ENCODE data around the gene ARHGEF3. TPM values are rescaled to one million over a fixed set of nuclear protein-coding genes. Genes with fewer than 3 reads are reported as not detected.

Gene ARHGEF3
- total RNA-seq, 1 experiment from 2014 or later: 4.4 TPM

GRCh38 chr3:56795829-56796185 lies 5.9 kb downstream of the ARHGEF3 start:
- H3K4me3 Mint-ChIP-seq: no peak overlapping the region
- Histone ChIP-seq H3K23ac (ENCODE audit: insufficient read length, low read depth, low read length) (no peak overlapping the region), H4K91ac (ENCODE audit: insufficient read length, low read depth, low read length) (no peak overlapping the region), H4K20me1 (ENCODE audit: control insufficient read depth, insufficient read depth, insufficient read length) (no peaks in the 10 kb centered on the region), H3K18ac (ENCODE audit: insufficient read length, low read depth, low read length) (no peak overlapping the region), H4K5ac (ENCODE audit: insufficient read length, low read depth, low read length) (no peak overlapping the region), H4K8ac (replicated peaks; ENCODE audit: insufficient read length, low read depth, low read length) (no peak overlapping the region), H3K79me1 (ENCODE audit: insufficient read depth, low read depth, low read length, poor library complexity, severe bottlenecking) (no peaks in the 10 kb centered on the region), H2BK15ac (ENCODE audit: low read depth, low read length) (no peak overlapping the region), H2AK5ac (ENCODE audit: insufficient read length, low read length) (no peak overlapping the region), H2BK12ac (ENCODE audit: insufficient read length, low read depth, low read length) (no peak overlapping the region), H3K4ac (ENCODE audit: low read depth, low read length) (no peak overlapping the region), H3K27ac (ENCODE audit: insufficient read length, low read depth, low read length) (no peak overlapping the region), H2BK5ac (ENCODE audit: insufficient read length, low read length) (no peak overlapping the region), H3K14ac (ENCODE audit: insufficient read depth, low read length) (no peak overlapping the region), H2BK120ac (ENCODE audit: low read depth, low read length, poor library complexity, severe bottlenecking) (no peak overlapping the region), H3K4me1 (ENCODE audit: insufficient read depth, low read length) (no peaks in the 10 kb centered on the region; the same call in 1 of the 2 replicates), H3K4me2 (ENCODE audit: insufficient read depth, insufficient read length, low read length) (no peak overlapping the region), H3T11ph (ENCODE audit: low read length) (no peak overlapping the region), H3K27me3 (ENCODE audit: insufficient read depth, low read length) (no peaks in the 10 kb centered on the region), H3K9me3 (ENCODE audit: control insufficient read depth, low read depth, low read length) (no peaks in the 10 kb centered on the region), H3K23me2 (ENCODE audit: insufficient read length, low read depth, low read length, poor library complexity, severe bottlenecking) (no peaks in the 10 kb centered on the region), H2BK20ac (ENCODE audit: low read depth, low read length, poor library complexity, severe bottlenecking) (no peak overlapping the region), H3K56ac (ENCODE audit: insufficient read length, low read depth, low read length) (no peak overlapping the region), H3K79me2 (ENCODE audit: insufficient read depth, low read length) (no peaks in the 10 kb centered on the region), H2AFZ (ENCODE audit: low read length) (no peak overlapping the region), H3K9ac (ENCODE audit: extremely low read depth, insufficient read length, low read length) (no peak overlapping the region)
- peaks cover 8% of the 10 kb centered on the region for H3K27me3 Mint-ChIP-seq (ENCODE audit: low read depth)
- H3K4me1 Mint-ChIP-seq: peaks cover 8 to 10% of the 10 kb centered on the region in 2 experiments
- WGBS (ENCODE audit: extremely low coverage, insufficient read length, low lambda C conversion rate): no CpG with 5 or more reads among the region's 6 CpGs
- no peak for DNase-seq
- H3K9me3 Mint-ChIP-seq: no peaks in the 10 kb centered on the region
- no peak overlapping the region for H3K27ac Mint-ChIP-seq
- TF ChIP-seq CTCF (conservative IDR thresholded peaks at IDR 0.05): no peak
- H3K36me3 Mint-ChIP-seq (ENCODE audit: insufficient read depth in 1 of 3, low read depth in 3 of 3): peaks cover 0 to 4% (median 0%) of the 10 kb centered on the region in 3 experiments; a peak in 1 of 7 replicates
